GM12892 (cell line): ENCODE results near the gene ZFYVE28.

Experiments used
- POLR2A ChIP-seq: IDR thresholded peaks from 2 replicates; pipeline ENCODE4 v1.6.1; 2011; ENCODE audit warnings: low read depth, low read length, control low read depth
- POLR2AphosphoS5 ChIP-seq: IDR thresholded peaks from 2 replicates; pipeline ENCODE4 v1.6.1; 2011; ENCODE audit warnings: low read depth, low read length, control low read depth

- TF ChIP-seq POLR2A: no peak; the same call in 1 of the 2 replicates
- TF ChIP-seq POLR2AphosphoS5: 0 out of 2 replicates have a peak, but pooled peaks have one; percentile 12
Observed at GRCh38 chr4:2248821-2249261, 169.6 kb downstream of the ZFYVE28 start.
